Testis (tissue), 2 donors: ENCODE measurements around the gene BRI3BP.

Source experiments
- POLR2A ChIP-seq: fragments of 450-650 bp; IDR thresholded peaks from one replicate; pipeline ENCODE4 v1.6.1; 2017; ENCODE audit warnings: antibody characterized with exemption, mild to moderate bottlenecking, moderate library complexity
- TF ChIP-seq, protein P1 (sequence below), 3 experiments: fragments of 450-650 bp in 2 of 3; fragments of 200-600 bp in 1 of 3; sonication (generic) in 1 of 3; IDR thresholded peaks; one replicate each; pipeline ENCODE4 v1.5.1; 2016 to 2019; ENCODE audit warnings: antibody characterized with exemption in 3 of 3, mild to moderate bottlenecking in 2 of 3, moderate library complexity in 1 of 3

DNA sequence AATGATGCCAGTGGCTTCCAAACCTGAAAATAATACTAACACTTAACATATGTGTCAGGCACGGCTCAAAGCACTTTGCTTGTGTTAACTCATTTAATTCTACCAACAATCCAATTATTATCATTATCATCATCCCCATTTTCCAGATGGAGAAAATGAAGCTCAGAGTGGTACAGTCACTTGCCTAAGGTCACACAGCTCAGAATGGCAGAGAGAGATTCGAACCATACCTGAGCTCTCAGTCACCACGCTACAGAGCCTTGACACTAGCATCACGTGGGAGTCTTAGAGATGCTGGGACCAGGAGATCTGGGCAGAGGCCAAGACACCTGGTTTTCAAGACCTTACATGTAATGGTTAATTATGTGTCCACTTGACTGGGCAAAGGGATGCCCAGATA lies 38.7 kb upstream of the BRI3BP start:
- TF ChIP-seq, protein P1, sequence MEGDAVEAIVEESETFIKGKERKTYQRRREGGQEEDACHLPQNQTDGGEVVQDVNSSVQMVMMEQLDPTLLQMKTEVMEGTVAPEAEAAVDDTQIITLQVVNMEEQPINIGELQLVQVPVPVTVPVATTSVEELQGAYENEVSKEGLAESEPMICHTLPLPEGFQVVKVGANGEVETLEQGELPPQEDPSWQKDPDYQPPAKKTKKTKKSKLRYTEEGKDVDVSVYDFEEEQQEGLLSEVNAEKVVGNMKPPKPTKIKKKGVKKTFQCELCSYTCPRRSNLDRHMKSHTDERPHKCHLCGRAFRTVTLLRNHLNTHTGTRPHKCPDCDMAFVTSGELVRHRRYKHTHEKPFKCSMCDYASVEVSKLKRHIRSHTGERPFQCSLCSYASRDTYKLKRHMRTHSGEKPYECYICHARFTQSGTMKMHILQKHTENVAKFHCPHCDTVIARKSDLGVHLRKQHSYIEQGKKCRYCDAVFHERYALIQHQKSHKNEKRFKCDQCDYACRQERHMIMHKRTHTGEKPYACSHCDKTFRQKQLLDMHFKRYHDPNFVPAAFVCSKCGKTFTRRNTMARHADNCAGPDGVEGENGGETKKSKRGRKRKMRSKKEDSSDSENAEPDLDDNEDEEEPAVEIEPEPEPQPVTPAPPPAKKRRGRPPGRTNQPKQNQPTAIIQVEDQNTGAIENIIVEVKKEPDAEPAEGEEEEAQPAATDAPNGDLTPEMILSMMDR (IDR thresholded peaks at IDR 0.05), result no peak
- no peak for TF ChIP-seq POLR2A
